Adrenal gland (tissue), 12 donors: ENCODE measurements around the gene APLNR. TPM values are rescaled to one million over a fixed set of nuclear protein-coding genes. Genes with fewer than 3 reads are reported as not detected.

ENCODE experiments used
- DNase-seq, 7 donors: peaks; one replicate each; pipeline ENCODE4 v3.0.0-alpha.2; 2019 to 2020
- H3K27ac ChIP-seq, 5 donors: fragments of 200-600 bp; sonication (generic) in 4 of 5; 1 replicate in 3 of 5; 2 replicates in 2 of 5; pipeline versions ENCODE4 v1.5.1 to v1.8.0; 2016 to 2020; ENCODE audit warnings: mild to moderate bottlenecking in 1 of 5
- H3K27me3 ChIP-seq: fragments of 200-600 bp; 2 replicates; pipeline ENCODE4 v1.8.0; 2021
- H3K36me3 ChIP-seq, 2 donors: fragments of 200-600 bp; replicated peaks in 1 of 2; 1 replicate in 1 of 2; 2 replicates in 1 of 2; pipeline versions ENCODE4 v1.5.1 to v1.8.0; 2018 to 2022
- H3K4me1 ChIP-seq, 2 donors: fragments of 200-600 bp; replicated peaks in 1 of 2; 1 replicate in 1 of 2; 2 replicates in 1 of 2; pipeline versions ENCODE4 v1.5.1 to v1.8.0; 2018 to 2021
- H3K4me3 ChIP-seq, 4 donors: fragments of 200-600 bp; sonication (generic) in 3 of 4; one replicate each; pipeline ENCODE4 v1.5.1; 2016 to 2018
- H3K9me3 ChIP-seq, 3 donors: fragments of 200-600 bp; sonication (generic) in 1 of 3; replicated peaks in 1 of 3; 1 replicate in 2 of 3; 2 replicates in 1 of 3; pipeline versions ENCODE4 v1.5.1 to v1.8.0; 2016 to 2021
- POLR2A ChIP-seq, 2 donors: fragments of 450-650 bp; IDR thresholded peaks; one replicate each; pipeline ENCODE4 v1.6.1; 2017; ENCODE audit warnings: antibody characterized with exemption in 2 of 2, mild to moderate bottlenecking in 2 of 2, moderate library complexity in 1 of 2
- WGBS, 4 donors: extraction: QIAGEN DNeasy Blood & Tissue Kit in 2 of 4; methylation state at CpG; one replicate each; pipeline versions ENCODE4 v1.1.5 to v1.1.7; 2013 to 2017; 5-methylcytosine and 5-hydroxymethylcytosine counted together
- intact Hi-C, 2 donors: fragments of 100-400 bp; cut with DNase I; formaldehyde crosslinking; loops; one replicate each; pipeline versions ENCODE4 v1.14.1 to v1.15.0; 2022 to 2023
- polyA plus RNA-seq, 3 donors: library from polyadenylated mRNA; stranded (reverse); fragments of 200-250 nt in 2 of 3; fragments of 350-450 nt in 1 of 3; fragmentation: Illumina TruSeq in 1 of 3; extraction: RNeasy Lipid Tissue Mini Kit (QIAGEN cat#74804) in 1 of 3; gene quantifications; one replicate each; pipeline ENCODE4 v1.2.3, GENCODE V29; 2013 to 2014
- total RNA-seq, 9 donors: library from RNA; depleted of rRNA in 4 of 9; stranded (reverse); fragments of >200 nt in 4 of 9; fragments of 120-200 nt in 1 of 9; fragmentation: NEBNext Ultra II Directional in 1 of 9; extraction: Animal tissue kit (Norgen Biotek cat#: 25700) in 1 of 9; gene quantifications; one replicate each; pipeline versions ENCODE4 v1.1.0 to v1.2.4, GENCODE V29; 2013 to 2023
- TF ChIP-seq, protein P1 (sequence below), 6 experiments: fragments of 450-650 bp in 4 of 6; fragments of 200-600 bp in 2 of 6; sonication (generic) in 1 of 6; IDR thresholded peaks; 1 replicate in 5 of 6; 2 replicates in 1 of 6; pipeline versions ENCODE4 v1.5.1 to v1.8.0; 2016 to 2021; ENCODE audit warnings: antibody characterized with exemption in 6 of 6, mild to moderate bottlenecking in 2 of 6, moderate library complexity in 1 of 6
- donor health status: healthy with polysubstance abuse.
- donor health status: Bipolar disorder and iron deficiency.
- donor health status: DM: yes; HTN: yes; CAD: no.
- donor health status: DM: no; HTN: no; CAD: no.
- donor health status: DM: no; HTN: no; CAD: no.
- donor health status: DM: yes; HTN: yes; CAD: no.

Gene APLNR
- total and polyA plus RNA-seq, 12 donors: 1.1 to 30.1 (median 5.0) TPM

DNA sequence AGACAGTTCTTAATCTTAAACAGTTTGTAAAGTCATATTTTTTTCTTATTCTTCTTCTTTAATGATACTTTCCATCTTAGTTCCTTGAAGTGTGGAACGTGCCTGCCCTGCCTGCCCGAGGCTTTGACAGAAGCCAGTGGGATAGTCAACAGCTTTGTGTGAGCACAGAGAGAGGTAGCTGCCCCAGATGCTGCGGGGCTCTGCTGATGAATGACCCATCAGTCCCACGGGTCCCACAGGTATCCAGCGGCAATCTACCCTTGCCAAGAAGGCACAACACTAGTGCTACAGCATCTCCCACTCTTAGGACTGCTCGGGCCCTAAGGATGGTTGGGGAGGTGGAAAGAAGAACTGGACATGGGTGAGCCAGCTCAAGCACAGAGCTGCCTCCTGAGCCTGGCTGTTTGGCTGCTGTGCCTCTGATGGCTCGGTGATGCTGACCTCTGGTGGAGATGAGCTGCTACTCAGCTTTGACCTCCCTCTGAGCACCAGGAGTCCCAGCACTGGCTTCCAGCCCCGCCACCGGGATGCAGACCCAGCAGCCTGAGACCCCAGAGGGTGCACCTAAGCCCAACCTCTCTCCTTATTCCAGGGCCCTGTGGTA is 11.8 kb upstream of the APLNR start:
- Histone ChIP-seq H3K27me3 (no peaks in the 10 kb centered on the region), H3K4me1 (peaks cover 0 to 6% of the 10 kb centered on the region in 2 donors), H3K9me3 (no peaks in the 10 kb centered on the region), H3K27ac (no peak overlapping the region), H3K4me3 (no peak overlapping the region), H3K36me3 (no peaks in the 10 kb centered on the region)
- intact Hi-C loops: loop anchor here in 1 of 2 donors (5.0 to 10.0 kb wide), 3 partner anchors 104 to 407 kb away; no protein-coding TSS in a partner anchor
- peak; percentile 45 to 85 (median 67) for DNase-seq
- TF ChIP-seq POLR2A (IDR thresholded peaks at IDR 0.05): no peak
- TF ChIP-seq, protein P1, sequence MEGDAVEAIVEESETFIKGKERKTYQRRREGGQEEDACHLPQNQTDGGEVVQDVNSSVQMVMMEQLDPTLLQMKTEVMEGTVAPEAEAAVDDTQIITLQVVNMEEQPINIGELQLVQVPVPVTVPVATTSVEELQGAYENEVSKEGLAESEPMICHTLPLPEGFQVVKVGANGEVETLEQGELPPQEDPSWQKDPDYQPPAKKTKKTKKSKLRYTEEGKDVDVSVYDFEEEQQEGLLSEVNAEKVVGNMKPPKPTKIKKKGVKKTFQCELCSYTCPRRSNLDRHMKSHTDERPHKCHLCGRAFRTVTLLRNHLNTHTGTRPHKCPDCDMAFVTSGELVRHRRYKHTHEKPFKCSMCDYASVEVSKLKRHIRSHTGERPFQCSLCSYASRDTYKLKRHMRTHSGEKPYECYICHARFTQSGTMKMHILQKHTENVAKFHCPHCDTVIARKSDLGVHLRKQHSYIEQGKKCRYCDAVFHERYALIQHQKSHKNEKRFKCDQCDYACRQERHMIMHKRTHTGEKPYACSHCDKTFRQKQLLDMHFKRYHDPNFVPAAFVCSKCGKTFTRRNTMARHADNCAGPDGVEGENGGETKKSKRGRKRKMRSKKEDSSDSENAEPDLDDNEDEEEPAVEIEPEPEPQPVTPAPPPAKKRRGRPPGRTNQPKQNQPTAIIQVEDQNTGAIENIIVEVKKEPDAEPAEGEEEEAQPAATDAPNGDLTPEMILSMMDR (IDR thresholded peaks at IDR 0.05): peak; percentile 34 to 63 (median 45)
- WGBS, 4 donors: 20 to 41% (median 25%) methylated on average over 8 to 9 of the region's 9 CpGs

DNA sequence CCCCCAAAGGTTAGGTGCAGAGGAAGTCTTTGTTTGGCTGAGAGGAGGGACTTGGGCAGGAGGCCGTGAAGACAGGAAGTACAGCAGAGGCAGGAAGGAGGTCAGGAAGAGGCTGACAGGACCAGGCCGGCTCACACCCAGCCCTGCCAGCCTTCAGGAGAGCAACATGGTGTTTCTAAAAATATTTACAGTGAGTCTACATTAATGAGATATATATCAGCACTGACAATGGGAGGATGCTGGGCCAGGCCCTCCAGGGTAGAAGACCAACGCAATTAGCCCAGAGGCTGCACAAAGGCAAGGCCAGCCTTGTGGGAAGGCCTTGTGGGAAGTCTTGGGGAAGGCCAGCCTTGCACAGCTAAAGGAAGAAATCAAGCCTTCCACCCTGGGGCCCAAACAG is 7.9 kb upstream of the APLNR start:
- WGBS, 4 donors: 45 to 67% (median 59%) methylated on average over 3 of the region's 3 CpGs
- intact Hi-C loops: loop anchor here in 1 of 2 donors (5.0 to 10.0 kb wide), 3 partner anchors 100 to 403 kb away; no protein-coding TSS in a partner anchor
- H3K4me1 ChIP-seq: peaks cover 0 to 6% of the 10 kb centered on the region in 2 donors

DNA sequence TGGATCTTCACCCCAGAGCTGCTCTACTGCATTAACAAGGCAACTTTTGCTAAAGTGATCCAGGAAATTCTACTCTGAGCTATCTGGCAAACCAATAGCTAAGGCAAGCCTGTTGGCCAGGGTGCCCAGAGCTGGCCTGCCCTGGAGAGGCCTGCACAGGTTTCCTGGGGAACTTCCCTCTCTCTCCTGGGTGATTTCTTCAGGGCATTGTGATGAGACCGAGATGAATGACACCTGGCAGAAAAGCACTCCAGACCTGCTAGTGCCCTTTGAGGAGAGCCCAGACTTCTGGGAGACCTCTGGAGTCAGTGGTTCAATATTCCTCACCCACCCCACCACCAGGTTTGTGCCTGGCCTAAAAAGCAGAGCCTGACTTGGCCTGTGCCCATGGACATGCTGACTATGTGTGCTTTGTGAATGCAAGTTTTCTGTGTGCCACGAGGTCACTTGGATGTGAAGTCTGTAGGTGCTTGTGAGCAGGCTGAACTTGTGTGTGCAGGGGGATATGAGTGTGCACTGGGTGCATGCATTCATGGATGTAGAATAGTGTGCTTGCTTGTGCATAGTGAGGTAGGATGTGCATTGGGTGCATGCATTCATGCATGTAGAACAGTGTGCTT is 4.4 kb upstream of the APLNR start:
- H3K9me3 ChIP-seq: no peaks in the 10 kb centered on the region
- no peaks in the 10 kb centered on the region for H3K4me1 ChIP-seq
- no peak overlapping the region for H3K4me3 ChIP-seq
- intact Hi-C loops: loop anchor here in 1 of 2 donors (10.0 kb wide), 1 partner anchor 97 kb away; no protein-coding TSS in a partner anchor
- no peaks in the 10 kb centered on the region for H3K36me3 ChIP-seq
- DNase-seq: no peak
- no peak for TF ChIP-seq POLR2A (IDR thresholded peaks at IDR 0.05)
- TF ChIP-seq, protein P1 (IDR thresholded peaks at IDR 0.05): no peak
- peaks cover 2% of the 10 kb centered on the region for H3K27me3 ChIP-seq
- H3K27ac ChIP-seq: no peak overlapping the region
- WGBS, 4 donors: 65 to 81% (median 75%) methylated on average over 2 of the region's 2 CpGs

More for the DNA sequence above, 7.9 kb upstream of the APLNR start:
- no peak for TF ChIP-seq POLR2A (IDR thresholded peaks at IDR 0.05)
- TF ChIP-seq, protein P1 (IDR thresholded peaks at IDR 0.05): no peak
- Histone ChIP-seq H3K27ac (no peak overlapping the region), H3K27me3 (no peaks in the 10 kb centered on the region), H3K9me3 (no peaks in the 10 kb centered on the region), H3K36me3 (no peaks in the 10 kb centered on the region), H3K4me3 (no peak overlapping the region)
- peak in 3 of 7 donors; percentile 12 to 59 (median 44) for DNase-seq

DNA sequence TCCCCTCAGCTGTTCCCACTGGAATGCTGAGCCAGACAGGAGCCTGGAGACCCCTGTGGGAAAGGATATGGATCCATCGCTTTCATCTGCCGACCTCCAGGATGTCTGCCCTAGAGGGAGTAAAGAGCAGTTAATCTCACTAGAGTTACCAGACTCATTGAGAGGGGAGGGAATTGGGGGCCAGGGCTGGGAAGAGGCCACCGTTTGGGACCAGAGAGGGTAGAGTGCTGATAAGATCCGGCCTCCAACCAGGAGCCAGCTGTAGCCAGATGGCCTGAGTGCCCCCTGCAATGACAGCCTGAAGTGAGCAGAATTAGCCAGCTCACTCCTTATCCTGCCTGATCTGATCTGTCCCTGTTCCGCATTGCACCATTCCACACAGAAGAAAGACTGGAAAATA is 3.7 kb upstream of the APLNR start:
- no peak overlapping the region for H3K27ac ChIP-seq

More for the DNA sequence above, 3.7 kb upstream of the APLNR start:
- Histone ChIP-seq H3K9me3 (no peaks in the 10 kb centered on the region), H3K36me3 (no peaks in the 10 kb centered on the region), H3K27me3 (peaks cover 8% of the 10 kb centered on the region), H3K4me3 (no peak overlapping the region), H3K4me1 (no peaks in the 10 kb centered on the region)
- intact Hi-C loops: loop anchor here in 1 of 2 donors (10.0 kb wide), 1 partner anchor 96 kb away; no protein-coding TSS in a partner anchor
- DNase-seq: no peak
- WGBS, 4 donors: 41 to 54% (median 44%) methylated on average over 5 of the region's 5 CpGs
- TF ChIP-seq, protein P1 (IDR thresholded peaks at IDR 0.05): no peak
- TF ChIP-seq POLR2A (IDR thresholded peaks at IDR 0.05): no peak
